Activated CD4-positive, alpha-beta T cell treated with anti-CD3 and anti-CD28 coated beads, Interleukin-10, Interleukin-2, amounts not matched to agents 100 ng/mL and 50 ng/mL, durations not matched to agents 16 hours and 8 hours (primary cell): ENCODE results near the gene NFYC.
"Not testable (repeated sequence)": the region's sequence is repeated elsewhere in the genome, so short reads cannot be mapped to it uniquely, and the experiment has no call there.

Source experiments
- DNase-seq: peaks from one replicate; pipeline ENCODE4 v3.0.0-alpha.2; 2020

Gene NFYC

DNA sequence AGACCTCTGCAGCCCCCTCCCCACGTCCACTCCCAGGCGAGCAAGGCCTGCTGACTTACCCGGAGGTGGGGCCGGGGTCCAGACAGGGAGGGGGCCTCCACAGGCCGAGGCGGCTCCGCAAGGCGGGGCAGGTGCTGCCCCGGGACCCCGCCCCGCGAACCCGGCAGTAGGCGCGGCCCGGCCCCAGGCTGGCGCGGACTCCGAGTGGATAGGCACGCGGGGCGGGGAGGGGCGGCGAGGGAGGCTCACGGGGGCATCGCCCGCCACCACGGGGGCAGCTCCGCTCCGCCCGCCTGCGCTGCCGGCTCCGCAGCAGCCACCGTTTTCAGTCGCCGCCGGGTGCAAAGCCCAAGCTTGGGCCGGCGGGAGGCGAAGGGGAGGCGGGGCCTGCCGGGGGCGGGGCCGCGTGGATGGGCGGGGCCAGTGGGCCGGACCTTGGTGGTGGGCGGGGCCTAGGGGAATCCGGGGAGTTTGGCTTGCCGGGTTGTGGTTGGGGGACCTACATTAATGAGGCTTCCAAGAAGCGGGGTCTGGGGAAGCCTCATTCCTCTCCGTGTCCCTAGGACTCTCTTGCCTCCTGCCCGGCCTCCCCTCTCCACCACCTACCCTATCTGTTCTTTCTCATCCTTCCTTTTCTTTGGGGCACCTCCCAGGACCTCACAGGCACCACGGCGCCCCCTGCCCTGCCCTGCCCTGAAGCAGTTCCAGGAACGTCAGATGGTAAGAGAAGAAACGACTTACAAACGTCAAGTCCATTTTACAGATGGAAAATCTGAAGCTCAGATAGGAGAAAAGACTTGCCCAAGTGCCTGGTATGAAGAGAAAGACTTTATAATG, 26.0 kb upstream of the NFYC start, which contains the start of gene RIMS3:
Gene RIMS3 (minus strand): TSS at position 348 of the 837 bp plus-strand sequence. CDS start 23,757 bp downstream, outside the sequence.
- peak; percentile 85 for DNase-seq

DNA sequence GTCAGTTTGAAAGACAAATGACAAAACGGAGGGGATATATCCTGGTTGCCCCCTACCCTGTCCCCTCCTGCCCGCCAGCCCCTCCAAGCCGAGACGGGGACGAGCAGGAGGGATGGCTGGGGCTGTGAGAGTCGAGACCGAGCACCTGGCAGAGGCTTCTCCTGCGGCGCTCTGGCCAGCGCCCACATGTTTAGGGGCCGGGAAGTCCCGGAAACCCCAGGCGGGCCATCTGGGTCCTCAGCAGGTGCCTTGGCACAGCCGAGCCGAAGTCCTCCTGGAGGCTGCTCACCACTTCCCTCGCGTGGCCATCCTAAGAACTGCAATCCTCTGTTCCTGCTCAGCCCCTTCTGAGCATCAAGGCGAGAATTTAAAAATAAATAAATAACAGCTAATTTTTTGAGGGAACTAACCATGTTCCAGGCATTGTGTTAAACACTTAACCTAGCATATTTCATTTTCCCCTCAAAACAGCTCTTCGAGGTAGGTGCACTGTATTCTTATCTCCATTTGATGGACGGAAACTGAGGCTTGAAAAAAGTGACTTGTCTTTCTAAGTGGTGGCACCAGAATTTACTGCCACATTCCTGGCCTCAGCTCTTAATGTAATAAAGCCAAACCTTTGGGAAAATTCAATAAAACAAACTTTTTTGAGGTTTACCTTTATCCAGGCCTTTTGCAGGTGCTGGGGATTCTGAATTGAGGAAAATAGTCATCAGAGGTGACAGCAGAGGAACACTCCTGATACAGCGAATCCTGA, 22.6 kb upstream of the NFYC start:
- peak; percentile 85 for DNase-seq

DNA sequence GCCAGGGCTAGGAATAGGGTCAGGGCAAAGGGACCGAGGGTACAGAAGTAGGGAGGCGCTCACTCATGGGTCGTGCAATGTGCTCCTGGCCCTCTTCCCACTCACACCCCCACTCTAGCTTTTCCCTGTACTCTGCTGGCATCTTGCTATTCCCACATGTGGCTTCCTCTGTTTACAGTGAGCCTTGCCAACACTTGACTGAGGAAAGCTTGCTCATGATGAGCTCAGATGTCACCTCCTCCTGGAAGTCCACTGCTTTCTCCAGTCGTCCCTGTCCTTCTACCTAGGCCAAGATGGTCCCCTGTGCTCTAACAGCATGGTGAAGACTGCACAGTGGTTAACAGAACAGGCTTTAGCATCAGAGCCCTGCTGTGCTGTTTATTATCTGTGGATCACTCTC, 18.1 kb upstream of the NFYC start:
- DNase-seq: no peak

DNA sequence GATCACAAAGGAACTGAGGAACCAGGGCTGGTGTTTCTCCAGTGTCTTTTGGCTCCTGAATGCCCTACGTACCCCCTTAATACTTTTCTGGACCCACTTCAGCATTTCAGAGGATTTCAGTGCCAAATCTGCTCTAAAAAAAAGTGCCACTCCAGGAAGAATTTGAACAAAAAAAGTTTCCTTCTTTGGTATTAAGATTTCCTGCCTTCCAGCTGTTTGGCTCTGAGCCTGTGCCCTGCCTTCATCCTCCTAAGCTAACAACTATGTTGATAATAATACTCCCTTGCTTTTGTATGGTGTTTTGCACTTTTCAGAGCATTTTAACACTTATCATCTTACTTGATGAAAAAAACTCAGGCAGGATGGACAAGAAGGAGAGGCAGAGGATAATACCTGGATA, 15.0 kb upstream of the NFYC start:
- DNase-seq: no peak

DNA sequence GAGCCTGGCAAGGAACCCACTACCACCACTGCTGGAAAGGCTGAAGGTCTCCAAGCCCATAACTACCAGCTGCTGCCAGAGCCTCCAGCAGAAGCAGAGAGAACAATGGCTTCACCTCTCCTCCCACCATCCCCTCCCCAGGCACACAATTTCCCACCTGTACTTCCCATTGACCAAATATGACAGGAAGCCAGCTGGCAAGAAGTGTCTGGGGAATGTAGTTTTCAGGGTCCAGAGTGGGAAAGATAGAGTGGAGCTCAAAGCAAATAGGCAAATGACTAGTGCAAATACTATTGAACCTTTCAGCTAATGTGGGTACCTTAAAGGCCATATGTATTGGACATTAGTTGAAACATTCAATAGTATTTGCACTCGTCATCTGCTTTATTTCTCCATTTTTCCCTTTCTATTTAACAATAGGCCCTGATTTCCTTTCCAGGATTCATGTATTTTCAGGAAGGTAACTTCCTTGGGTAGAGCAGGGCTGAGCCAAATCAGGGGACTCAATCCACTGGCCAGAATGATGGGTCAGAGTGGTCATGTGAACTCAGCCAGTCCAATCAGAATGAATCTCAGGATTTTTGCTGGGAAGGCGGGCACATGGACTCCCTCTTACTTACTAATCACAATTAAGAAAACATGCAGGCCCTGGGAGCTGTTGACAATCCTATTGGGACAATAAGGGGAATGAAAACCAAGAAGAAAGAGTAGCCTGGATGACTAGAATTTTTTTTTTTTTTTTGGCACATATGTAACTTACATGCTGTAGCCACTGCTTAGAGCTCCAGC, 12.1 kb upstream of the NFYC start:
- DNase-seq: no peak

DNA sequence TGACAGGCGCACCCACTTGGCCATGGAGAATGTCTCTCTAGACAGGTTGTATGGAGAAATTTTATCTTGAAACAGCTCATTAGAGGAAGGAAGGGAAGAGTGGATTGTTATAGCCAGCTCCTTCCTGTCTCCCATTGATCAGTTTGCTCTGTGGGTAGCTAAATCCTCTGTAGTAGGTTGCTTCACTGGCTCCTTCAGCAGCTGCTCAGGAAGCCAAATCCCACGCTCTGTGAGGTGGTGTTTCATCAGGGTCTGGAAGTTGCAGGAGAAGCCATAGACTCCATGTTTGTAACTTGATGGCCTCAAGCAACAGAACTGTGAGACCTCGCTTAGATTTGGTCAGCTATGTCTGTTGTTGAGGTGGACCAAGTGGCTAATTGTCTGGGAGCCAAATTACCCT, 6.8 kb upstream of the NFYC start:
- no peak for DNase-seq

DNA sequence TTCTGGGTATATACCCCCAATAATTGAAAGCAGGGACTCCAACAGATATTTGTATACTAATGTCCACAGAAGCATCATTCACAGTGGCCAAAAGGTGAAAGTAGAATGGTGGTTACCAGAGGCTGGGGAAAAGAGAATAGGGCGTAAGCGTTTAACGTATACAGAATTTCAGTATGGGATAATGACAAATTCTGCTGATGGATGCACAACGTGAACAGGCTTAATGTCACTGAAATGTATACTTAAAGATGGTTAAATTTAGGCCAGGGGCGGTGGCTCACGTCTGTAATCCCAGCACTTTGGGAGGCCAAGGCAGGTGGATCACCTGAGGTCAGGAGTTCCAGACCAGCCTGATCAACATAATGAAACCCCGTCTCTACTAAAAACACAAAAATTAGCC, 4.4 kb upstream of the NFYC start:
- no peak for DNase-seq

DNA sequence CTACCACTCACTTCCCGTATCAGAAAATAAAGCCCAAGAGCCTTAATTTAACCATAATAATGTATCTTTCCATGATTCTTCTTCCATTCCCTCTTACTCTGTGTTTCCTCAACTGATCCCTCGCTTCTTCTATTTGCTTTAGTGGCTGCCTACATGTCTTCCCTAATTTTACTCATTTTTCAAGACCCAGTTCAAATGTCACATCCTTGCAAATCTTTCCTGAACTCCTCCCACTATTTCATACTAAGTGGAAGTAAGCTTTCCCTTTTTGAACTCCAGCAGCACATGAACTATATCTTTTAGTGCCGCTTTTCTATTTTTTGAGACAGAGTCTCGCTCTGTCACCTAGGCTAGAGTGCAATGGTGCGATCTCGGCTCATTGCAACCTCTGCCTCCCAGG, 3.8 kb upstream of the NFYC start:
- no peak for DNase-seq

DNA sequence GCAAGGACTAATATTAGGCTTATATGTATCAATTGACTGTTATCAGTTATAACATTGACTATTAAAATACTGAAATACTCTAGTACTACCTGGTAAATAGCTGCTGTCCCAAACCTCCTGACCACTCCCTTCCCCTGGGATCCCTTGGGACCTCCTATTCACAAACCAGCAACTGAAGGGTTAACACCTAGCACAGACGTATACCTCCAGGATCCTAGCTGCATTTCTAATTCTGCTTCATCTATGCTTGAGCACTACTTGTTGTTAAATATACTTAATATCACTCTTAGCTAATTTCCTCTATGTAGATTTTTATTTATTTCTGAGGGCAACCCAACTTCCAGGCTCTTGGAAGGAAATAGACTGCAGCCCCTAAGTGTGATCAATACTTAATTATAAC, 1.8 kb upstream of the NFYC start:
- DNase-seq: no peak

DNA sequence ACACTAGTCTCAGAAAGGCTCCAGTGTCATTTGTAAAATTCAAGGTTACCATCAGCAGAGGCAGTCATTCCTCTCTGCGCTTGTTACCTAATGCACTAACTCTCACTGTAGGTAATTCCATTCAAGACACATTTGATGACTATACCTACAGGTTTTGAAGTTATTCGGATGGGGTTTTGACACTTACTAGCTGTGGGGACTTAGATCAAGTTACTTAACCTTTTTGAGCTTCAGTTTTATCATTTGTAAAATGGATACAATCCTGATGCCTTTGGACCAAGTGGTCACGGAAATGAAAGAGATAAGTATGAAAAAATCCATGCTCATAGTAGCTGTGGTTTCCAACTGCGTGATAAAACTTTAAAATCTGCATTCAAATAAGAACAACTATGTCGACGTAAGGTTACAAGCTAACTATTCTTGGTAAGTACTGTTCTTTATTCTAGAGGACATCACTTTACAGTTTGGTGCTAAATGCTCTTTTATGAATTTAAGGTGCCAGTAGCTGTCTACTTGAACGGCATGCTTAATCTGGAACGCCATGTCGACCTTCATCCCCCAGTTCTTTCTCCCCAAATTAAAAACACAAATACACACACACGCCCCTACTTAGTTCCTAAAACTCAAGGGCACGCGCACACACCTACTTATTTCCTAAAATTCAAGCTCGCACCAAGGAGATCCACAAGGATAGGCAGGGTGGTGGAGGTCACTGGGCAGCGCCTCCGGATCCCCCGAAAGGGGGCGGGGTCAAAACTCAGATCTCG, 550 bp upstream of the NFYC start:
- DNase-seq: peak; percentile 15

DNA sequence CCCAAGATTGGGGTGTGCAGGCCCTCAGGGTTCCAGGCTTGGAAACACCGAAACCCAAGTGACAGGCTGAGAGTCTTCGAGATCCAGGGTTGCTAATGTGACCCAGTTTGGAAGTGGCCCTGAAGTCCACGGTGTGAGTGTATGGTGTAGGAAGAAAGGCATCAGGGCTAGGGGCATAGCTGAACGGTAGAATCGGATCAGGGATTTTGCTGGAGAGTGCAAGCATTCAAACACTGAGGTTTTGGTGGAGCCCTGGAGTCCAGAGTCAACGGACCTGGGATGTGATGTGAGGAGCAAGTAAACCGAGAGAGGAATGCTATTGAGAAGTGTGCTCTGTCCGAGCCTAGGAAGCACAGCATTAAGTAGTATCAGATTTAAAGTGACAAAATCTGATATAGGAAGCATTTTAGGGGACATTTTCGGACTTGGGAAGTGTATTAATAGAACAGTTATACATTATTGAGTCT, 958 bp downstream of the NFYC start:
- no peak for DNase-seq

DNA sequence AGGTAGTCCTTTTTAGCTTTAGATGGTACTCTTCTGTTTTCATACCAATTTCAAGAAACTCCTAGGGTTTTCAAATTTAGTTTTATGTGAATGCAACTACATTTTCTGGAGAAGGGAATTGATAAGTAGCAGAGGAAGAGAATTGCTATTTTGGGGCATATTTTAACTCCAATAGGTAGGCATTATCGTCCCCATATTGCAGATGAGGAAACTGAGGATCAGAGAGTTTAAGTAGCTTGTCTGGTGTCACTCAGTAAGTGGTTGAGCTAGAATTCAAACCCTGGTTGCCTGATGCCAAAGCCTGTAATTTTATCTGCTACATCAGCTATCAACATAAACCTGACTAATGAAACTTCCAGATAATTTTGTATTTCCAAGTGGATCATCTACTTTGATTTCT, 1.9 kb downstream of the NFYC start:
- DNase-seq: no peak

DNA sequence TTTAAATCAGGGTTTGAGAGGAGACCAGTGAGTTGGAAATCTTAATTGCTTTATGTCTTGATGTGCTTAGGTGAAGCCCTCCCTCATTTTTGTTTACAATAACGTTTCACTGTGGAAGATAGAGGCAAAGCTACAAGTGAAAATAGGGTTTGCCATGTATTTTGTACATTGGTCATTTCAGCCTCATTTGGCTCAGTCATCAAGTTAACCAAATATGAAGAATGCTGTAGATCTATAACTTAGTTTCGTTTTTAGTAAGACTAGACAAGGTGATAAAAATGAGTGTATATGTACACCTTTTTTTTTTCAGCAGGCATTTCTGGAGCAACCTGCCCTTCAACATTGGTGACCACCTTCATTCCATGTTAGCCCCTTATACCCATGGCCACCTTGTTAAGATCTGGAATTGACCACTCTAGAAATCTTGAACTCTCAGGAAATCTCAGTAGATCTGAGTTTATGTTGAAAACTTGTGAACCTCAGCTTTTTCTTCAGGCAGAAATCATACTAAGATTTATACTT, 2.9 kb downstream of the NFYC start:
- peak; percentile 74 for DNase-seq

DNA sequence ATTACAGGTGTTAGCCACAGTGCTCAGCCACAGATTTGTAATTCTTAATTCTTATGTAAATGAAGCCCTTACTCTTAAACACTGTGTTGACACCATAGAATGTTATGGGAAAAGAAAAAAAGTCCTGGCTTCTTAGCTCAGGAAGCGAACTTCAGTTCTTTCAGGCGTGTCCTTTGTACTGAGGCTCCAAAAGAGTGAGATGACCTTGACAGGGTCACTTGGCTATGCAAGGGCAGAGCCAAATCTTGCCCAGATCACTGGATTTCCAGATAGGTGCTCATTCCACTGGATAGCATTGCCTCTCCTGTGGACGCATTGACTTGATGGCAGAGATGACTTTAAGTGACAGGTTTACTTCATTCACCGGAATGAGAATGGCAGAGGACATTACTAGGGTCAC, 4.8 kb downstream of the NFYC start:
- DNase-seq: no peak

DNA sequence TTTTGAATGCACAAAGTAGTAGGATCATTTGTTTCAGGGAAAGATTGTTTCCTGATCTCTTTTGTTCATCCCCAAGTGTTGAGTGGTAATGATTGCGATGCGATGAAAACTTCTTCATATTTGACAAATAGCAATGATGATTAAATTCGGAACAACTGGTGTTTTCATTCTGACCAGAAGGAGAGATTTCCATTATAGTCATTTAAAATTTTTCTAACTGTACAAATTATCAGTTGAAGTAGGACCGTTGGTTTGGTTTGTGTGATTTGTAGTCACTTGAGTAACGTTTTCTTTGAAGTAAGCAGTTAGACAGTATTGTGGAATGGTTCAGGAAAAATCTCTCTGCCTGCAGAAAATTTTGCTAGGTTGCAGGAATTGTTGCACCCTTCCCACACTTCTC, 5.9 kb downstream of the NFYC start:
- peak; percentile 31 for DNase-seq

DNA sequence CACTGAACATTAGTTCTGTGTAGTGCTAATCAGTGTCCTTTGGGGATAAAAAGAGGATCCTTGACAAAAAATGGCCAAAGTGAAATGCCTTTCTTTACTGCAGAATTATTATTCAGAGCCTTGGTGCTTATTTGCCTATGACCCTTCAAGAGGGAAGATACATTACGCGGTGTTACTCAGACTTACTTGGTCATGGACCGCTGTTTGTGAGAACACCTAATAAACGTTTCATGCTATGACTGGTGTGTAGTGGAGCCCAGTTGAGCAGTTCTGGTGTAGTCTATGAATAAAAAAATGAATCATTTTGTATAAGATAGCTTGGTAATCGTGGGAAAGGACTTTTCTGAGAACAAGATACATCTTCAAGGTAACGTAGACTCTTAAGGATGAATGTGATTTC, 8.3 kb downstream of the NFYC start:
- peak; percentile 69 for DNase-seq

DNA sequence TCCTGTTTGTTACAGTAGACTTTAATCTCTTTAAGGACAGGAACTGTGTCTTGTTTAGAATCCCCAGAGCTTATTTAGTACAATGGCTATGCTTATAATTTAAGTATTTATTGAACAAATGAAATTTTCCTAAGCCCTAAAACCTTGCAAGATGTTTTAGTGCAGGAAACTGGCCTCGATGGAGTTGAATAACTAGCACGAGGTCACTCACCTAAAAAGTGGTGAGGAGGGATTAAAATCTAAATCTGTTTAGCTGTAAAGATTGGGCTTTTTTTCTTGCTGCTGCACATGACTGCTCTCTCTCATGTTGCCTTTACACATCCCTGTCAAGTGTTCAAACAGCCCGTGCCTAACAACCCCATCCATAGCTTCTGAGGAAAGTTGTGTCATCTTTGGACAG, 10.2 kb downstream of the NFYC start:
- no peak for DNase-seq

DNA sequence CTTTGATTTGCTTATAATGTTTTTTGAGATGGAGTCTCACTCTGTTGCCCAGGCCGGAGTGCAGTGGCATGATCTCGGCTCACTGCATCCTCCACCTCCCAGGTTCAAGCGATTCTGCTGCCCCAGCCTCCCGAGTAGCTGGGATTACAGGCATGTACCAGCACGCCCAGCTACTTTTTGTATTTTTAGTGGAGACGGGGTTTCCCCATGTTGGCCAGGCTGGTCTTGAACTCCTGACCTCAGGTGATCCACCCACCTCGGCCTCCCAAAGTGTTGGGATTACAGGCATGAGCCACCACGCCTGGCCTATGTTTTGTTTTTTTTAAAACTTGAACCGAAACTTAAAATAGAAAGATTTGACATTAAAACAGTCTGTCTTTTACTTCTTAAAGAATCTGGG, 11.3 kb downstream of the NFYC start:
- DNase-seq: not testable (repeated sequence)

DNA sequence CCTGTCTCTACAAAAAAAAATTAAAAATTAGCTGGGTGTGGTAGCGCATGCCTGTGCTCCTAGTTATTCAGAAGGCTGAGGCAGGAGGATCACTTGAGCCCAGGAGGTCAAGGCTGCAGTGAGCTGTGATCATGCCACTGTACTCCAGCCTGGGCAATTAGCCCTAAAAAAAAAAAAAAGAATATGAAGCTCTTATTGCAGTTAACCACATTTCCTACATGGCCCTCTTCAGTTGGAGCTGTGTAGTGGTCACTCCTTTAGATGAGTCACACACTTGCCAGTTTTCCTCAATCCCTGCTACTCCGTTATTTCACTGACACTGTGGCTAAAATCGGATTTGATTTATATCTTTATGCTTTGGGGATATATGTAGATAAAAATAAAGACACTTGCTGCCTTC, 11.8 kb downstream of the NFYC start:
- DNase-seq: no peak

DNA sequence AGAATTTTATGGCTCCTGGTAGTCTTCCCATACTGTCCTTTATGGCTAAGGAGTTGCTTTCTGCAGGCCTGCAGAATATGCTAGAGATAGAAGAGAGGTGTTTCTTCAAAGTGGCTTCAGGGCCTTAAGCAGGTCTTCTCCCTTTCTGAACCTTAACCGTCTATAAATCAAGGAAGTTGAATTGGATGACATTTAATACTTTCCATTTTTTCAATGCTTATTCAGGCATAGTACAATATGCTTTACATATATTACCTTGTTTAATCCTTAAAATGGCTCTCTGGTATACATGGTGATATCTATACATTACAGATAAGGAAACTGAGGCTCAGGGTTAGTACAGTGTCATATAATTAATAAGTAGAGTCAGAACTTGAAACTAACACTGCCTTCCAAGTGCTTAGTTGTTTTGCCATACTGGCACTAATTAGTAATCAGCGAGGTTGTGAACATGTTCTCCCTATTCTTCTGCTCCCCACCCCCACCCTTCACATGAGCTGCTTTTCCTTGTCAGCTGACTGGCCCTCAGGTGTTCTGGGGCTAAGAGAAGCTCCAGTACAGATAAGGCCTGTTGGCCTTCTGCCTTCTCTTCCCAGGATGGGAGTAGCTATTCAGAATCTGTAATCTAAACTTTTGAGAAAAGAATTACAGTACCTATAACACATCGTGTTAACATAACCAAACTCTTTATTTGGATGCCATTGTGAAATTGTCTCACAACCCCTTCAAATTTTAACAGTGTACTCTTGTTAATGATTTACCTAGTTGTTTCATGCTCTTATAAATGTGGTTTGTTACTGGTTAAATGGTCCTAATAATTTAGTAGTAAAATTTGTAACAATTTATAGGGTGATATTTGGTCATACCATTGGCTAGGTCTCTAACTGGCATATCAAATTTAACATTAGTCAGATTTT, 13.6 kb downstream of the NFYC start:
- no peak for DNase-seq

DNA sequence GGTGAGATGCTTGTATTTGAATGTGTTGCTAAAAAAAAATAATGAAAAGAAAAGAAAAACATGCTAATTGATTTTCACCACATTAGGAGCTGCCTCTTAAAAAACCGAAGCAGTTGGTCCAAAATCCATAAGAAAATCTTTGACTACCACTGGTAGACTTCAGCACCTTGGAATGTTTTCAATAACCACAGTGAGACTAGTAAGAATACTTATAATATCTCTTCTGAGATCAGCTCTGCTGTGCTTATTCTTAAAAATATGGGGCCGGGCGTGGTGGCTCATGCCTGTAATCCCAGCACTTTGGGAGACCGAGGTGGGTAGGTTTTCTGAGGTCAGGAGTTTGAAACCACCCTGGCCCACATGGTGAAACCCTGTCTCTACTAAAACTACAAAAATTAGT, 15.1 kb downstream of the NFYC start:
- no peak for DNase-seq
